HG03196 (cell line): Measurements from ENCODE around the gene SRD5A1.

ENCODE experiments used
- ATAC-seq: cut with Tn5 transposase; IDR thresholded peaks from one replicate; pipeline ENCODE4 v1.9.1; 2021; ENCODE audit not compliant: unreplicated experiment

The SRD5A1 gene

GRCh38 chr5:6603643-6604042 lies 29.6 kb upstream of the SRD5A1 start:
- no peak for ATAC-seq

- no peak for ATAC-seq
Measured at GRCh38 chr5:6604341-6604740, 28.9 kb upstream of the SRD5A1 start.

GRCh38 chr5:6604946-6605345 lies 28.3 kb upstream of the SRD5A1 start:
- no peak for ATAC-seq

GRCh38 chr5:6606884-6607558 lies 26.2 kb upstream of the SRD5A1 start:
- no peak for ATAC-seq

GRCh38 chr5:6607559-6607936 lies 25.7 kb upstream of the SRD5A1 start:
- no peak for ATAC-seq

DNA sequence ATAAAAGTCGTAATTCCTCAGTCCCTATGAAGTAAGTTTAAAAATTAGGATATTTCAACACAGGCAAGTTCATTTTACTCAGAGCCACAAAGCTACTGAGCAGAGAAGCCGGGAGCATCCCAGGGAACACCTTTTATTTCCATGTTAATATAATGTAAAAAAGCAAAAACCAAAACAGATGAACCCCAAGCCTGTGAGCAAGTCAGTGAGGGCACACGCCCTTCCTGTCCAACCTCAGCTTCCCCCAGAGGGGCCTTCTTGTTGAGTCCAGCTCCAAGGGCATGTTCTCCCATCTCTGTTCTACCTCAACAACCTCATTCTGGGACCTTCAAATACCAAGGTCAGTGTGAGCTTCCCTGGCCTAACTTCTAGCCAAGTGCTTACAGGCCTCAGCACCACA lies 25.2 kb upstream of the SRD5A1 start:
- no peak for ATAC-seq

DNA sequence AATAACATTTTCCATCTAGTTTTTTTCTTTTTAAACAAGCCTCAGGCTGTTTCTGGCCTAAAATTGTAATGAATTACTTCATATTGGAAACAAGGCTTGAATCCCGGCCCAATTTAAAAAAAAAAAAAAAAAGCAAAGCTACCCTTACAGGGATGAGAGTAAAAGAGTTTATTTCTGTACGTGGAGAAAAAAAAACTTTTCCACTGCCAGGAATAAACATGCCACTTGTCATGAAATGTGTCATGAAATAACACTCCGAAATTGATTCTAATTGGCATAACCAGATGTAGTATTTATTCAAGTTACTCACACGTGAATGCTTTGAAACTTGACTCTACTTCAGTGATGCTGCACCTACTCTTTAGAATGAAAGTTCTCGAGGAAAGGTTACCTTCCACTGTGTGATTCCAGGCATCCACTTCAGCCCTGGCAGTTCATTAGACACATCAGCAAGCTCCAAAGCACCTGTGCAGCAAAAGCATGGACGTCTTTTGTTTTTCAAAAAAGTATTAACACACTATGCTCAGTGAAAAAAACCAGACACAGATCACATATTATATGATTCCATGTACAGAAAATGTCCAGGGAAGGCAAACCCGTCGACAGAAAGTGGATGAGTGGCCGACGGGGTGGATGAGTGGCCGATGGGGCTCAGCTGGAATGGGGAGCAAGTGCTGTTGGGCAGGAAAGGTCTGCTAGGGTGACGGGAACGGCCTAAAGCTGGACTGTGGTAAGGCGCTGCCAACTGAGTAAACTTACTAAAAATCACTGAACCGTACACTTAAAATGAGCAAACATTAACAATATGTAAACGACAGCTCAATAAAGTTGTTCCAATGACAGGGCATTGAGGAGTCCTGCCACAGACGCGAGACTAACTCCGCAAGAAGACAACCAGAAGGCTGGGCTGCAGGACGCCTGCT lies 21.6 kb upstream of the SRD5A1 start:
- no peak for ATAC-seq

- ATAC-seq: no peak
Measured at GRCh38 chr5:6615034-6615815, 18.0 kb upstream of the SRD5A1 start.

GRCh38 chr5:6616632-6617031 lies 16.6 kb upstream of the SRD5A1 start:
- ATAC-seq: no peak

DNA sequence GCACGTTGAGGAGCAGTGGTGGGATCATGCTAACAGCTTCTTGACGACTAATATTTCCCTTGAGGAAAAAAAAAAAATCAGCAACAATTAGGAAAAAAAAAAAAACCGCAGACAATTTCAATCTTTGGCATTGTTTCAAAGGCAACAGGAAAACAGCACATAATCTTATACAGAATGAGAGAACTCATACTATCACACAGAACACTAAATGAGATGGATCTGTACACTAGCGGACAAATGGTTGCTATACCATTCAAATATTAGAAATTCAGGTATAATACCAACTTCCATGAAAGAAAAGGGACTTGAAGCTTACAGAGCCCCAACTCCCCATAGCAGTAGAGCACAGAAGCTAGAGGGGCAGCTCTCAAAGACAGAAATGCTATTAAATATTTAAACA lies 10.0 kb upstream of the SRD5A1 start:
- ATAC-seq: no peak

DNA sequence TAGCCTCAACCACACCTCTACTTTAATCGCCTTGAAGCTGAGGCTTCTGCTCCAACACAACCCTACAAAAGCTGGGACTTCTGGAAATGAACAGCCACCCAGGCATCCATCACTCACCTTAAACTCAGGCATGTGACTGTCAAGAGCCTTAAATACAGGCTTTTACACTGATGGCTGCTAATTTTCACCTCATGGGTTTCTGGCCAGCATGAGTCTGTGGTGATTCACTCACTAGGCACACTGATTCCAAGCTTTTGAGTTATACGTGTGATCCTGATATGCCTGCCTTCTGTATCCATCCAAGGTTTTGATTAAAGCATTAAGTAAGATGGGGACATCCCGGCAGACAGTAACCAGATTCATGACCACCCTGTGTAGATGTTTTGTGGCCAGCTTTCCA lies 9.3 kb upstream of the SRD5A1 start:
- ATAC-seq: no peak

DNA sequence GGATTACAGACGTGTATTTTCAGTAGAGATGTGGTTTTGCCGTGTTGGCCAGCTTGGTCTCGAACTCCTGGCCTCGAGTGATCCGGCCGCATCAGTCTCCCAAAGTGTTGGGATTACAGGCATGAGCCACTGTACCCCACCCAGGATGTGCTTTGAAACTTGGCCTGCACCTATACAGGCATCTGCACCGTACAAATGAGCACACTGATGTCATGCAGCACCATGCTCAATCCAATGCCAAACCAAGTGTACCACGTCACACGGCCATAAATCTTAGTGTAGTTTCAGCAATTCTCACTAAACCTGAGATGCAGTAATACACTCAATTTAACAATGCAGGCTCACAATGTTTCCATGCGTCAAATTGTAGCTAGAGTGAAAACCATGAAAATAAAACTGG lies 6.7 kb upstream of the SRD5A1 start:
- ATAC-seq: no peak

DNA sequence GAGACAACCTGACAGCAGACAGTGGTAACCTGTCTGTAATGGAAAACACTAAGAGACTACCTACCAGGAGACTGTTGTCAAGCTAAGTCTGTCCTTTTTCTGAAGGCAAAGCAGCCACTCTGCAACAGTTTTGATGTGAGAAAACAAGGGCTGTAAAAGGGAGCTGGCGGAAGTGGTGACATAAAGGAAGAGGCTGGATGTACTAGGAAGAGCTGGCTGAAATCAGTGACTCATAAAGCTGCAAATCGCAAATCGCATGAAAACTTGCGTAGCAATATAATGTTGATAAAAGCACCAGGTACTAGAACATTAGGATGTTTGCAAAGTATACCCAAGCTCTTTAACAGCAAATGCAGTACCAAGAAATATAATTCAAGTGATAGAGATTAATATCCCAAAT lies 1.8 kb upstream of the SRD5A1 start:
- no peak for ATAC-seq

- ATAC-seq: no peak
Measured at GRCh38 chr5:6632324-6632887, 834 bp upstream of the SRD5A1 start.

GRCh38 chr5:6633469-6634245 lies 417 bp downstream of the SRD5A1 start:
- peak; percentile 39 for ATAC-seq

DNA sequence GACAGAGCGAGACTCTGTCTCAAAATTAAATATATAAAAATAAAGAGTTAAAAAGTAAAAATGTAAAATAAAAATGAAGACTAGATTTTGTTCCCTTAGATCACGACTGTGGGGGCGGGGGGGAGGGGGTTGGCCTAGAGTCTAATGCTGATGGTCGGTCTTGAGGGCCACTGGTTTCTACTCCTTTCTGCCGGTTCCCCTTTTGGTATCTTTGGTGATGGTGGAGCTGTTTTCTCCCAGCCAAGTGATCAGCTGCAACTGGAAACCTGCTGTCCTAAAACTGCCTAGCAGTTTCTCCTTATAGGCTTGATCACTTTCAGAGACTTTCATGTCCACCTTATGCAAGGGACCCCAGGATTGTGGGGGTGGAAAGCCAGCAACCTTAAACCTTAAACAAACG lies 1.1 kb downstream of the SRD5A1 start:
- ATAC-seq: no peak

- no peak for ATAC-seq
Measured at GRCh38 chr5:6634788-6635430, 1.7 kb downstream of the SRD5A1 start.

- ATAC-seq: no peak
Measured at GRCh38 chr5:6636293-6636692, 3.1 kb downstream of the SRD5A1 start.

DNA sequence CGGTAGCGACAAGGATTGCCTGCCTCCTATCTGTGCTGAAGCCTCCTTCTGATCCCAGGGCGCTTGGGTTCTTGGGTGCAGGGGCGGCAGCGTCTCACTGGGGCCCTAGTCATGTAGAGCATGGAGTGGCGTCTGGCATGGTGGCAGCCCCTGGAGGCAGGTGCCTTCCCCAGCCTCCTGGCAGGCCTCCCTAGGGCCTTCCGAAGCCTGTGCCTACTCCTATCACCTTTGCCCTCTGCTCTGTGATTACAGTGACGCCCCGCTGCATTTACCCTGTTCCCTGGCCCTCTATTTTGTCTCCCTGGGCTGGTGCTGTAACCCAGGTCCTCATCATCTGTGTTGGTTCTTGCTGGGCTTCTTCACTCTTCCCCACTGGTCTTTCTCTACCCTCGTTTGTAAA lies 3.8 kb downstream of the SRD5A1 start:
- no peak for ATAC-seq

GRCh38 chr5:6637590-6637989 lies 4.3 kb downstream of the SRD5A1 start:
- no peak for ATAC-seq
